Muscle of back (tissue), 11 donors: ENCODE results near the gene TNRC6C. TPM values are rescaled to one million over a fixed set of nuclear protein-coding genes. Genes with fewer than 3 reads are reported as not detected.

Experiments
- DNase-seq, 3 donors: peaks; one replicate each; pipeline versions ENCODE4 v3.0.0 to v3.0.0-alpha.2; 2013
- polyA plus RNA-seq, 10 donors: library from polyadenylated mRNA; unstranded; fragments of 120-200 nt; gene quantifications; one replicate each; pipeline ENCODE4 v1.2.1, GENCODE V29; 2013; ENCODE audit not compliant: insufficient read length in 10 of 10

The TNRC6C gene
- polyA plus RNA-seq, 10 donors = 7.7 to 12.0 (median 10.1) TPM

GRCh38 chr17:78082355-78082872, 123.9 kb downstream of the TNRC6C start:
- peak in 2 of 3 donors; percentile 19 to 55 for DNase-seq

- DNase-seq = peak in 2 of 3 donors; percentile 41 to 52
Observed at GRCh38 chr17:78082988-78083387, 124.5 kb downstream of the TNRC6C start.

- no peak for DNase-seq
Observed at GRCh38 chr17:78086740-78087139, 128.2 kb downstream of the TNRC6C start.

- no peak for DNase-seq
Observed at GRCh38 chr17:78088529-78088928, 130.0 kb downstream of the TNRC6C start.

- no peak for DNase-seq
Observed at GRCh38 chr17:78089576-78090281, 131.2 kb downstream of the TNRC6C start.

- DNase-seq = no peak
Observed at GRCh38 chr17:78092794-78093324, 134.4 kb downstream of the TNRC6C start.

- no peak for DNase-seq
Observed at GRCh38 chr17:78095035-78095434, 136.5 kb downstream of the TNRC6C start.

GRCh38 chr17:78096093-78096492, 137.6 kb downstream of the TNRC6C start:
- DNase-seq = no peak

- DNase-seq = no peak
Observed at GRCh38 chr17:78101112-78101511, 142.6 kb downstream of the TNRC6C start.

GRCh38 chr17:78101542-78101941, 143.0 kb downstream of the TNRC6C start:
- DNase-seq = no peak

GRCh38 chr17:78103311-78103710, 144.8 kb downstream of the TNRC6C start:
- DNase-seq = no peak

- DNase-seq = no peak
Observed at GRCh38 chr17:78104540-78104941, 146.0 kb downstream of the TNRC6C start.

- DNase-seq = no peak
Observed at GRCh38 chr17:78105101-78105500, 146.6 kb downstream of the TNRC6C start.

- DNase-seq = no peak
Observed at GRCh38 chr17:78105551-78105950, 147.0 kb downstream of the TNRC6C start.

- no peak for DNase-seq
Observed at GRCh38 chr17:78106211-78106610, 147.7 kb downstream of the TNRC6C start.

GRCh38 chr17:78107457-78107856, 149.0 kb downstream of the TNRC6C start:
- peak in 1 of 3 donors; percentile 42 for DNase-seq

GRCh38 chr17:78107976-78108725, 149.6 kb downstream of the TNRC6C start:
- DNase-seq = no peak

- no peak for DNase-seq
Observed at GRCh38 chr17:78108726-78109488, 150.4 kb downstream of the TNRC6C start.

- DNase-seq = no peak
Observed at GRCh38 chr17:78109489-78109761, 150.9 kb downstream of the TNRC6C start.

GRCh38 chr17:78110363-78111015, 152.0 kb downstream of the TNRC6C start:
- DNase-seq = no peak

- no peak for DNase-seq
Observed at GRCh38 chr17:78111016-78111726, 152.7 kb downstream of the TNRC6C start.
